DND-41 (cell line): ENCODE measurements around the gene CANT1.

Experiments used
- ATAC-seq: fragments of 200-7000 bp; cut with Tn5 transposase; 3 replicates; pipeline ENCODE4 v1.9.1; 2021; ENCODE audit warnings: low read depth; ENCODE audit not compliant: insufficient read depth
- DNase-seq: peaks from one replicate; pipeline ENCODE4 v3.0.0-alpha.2; 2020
- H2AFZ ChIP-seq: 2 replicates; pipeline ENCODE4 v1.6.0; 2012; ENCODE audit warnings: low read depth, low read length
- H3K27ac ChIP-seq: 2 replicates; pipeline ENCODE4 v1.5.1; 2012; ENCODE audit warnings: low read length, inconsistent platforms
- H3K27me3 ChIP-seq: fragments of 200-600 bp; sonication (generic); 2 replicates; pipeline ENCODE4 v1.6.0; 2012; ENCODE audit warnings: low read length, mild to moderate bottlenecking, inconsistent platforms; ENCODE audit not compliant: insufficient read depth, poor library complexity
- H3K36me3 ChIP-seq: 2 replicates; pipeline ENCODE4 v1.5.1; 2012; ENCODE audit warnings: low read length, inconsistent platforms; ENCODE audit not compliant: insufficient read depth
- H3K4me1 ChIP-seq: 2 replicates; pipeline ENCODE4 v1.5.1; 2012; ENCODE audit warnings: mild to moderate bottlenecking, low read length; ENCODE audit not compliant: insufficient read depth
- H3K4me2 ChIP-seq: 2 replicates; pipeline ENCODE4 v1.6.0; 2012; ENCODE audit warnings: mild to moderate bottlenecking, moderate library complexity, low read length, inconsistent platforms; ENCODE audit not compliant: insufficient read depth
- H3K4me3 ChIP-seq, 2 experiments: fragments of 200-600 bp in 1 of 2; shearing (Covaris generic) in 1 of 2; 2 replicates each; pipeline ENCODE4 v1.5.1; 2012 to 2016; ENCODE audit warnings: inconsistent platforms in 2 of 2, low read length in 2 of 2, mild to moderate bottlenecking in 2 of 2, low read depth in 1 of 2, moderate library complexity in 1 of 2
- H3K79me2 ChIP-seq: 2 replicates; pipeline ENCODE4 v1.6.0; 2012; ENCODE audit warnings: low read length, inconsistent platforms; ENCODE audit not compliant: insufficient read depth
- H3K9ac ChIP-seq: 2 replicates; pipeline ENCODE4 v1.6.0; 2012; ENCODE audit warnings: low read depth, mild to moderate bottlenecking, inconsistent platforms, low read length, moderate library complexity
- H3K9me3 ChIP-seq: 2 replicates; pipeline ENCODE4 v1.5.1; 2012; ENCODE audit warnings: low read length, moderate library complexity, mild to moderate bottlenecking, inconsistent platforms; ENCODE audit not compliant: insufficient read depth, severe bottlenecking
- H4K20me1 ChIP-seq: 2 replicates; pipeline ENCODE4 v1.6.0; 2012; ENCODE audit warnings: low read length; ENCODE audit not compliant: insufficient read depth
- EZH2 ChIP-seq: IDR thresholded peaks from 3 replicates; pipeline ENCODE4 v1.6.1; 2012; ENCODE audit warnings: borderline replicate concordance, low read depth, mild to moderate bottlenecking, moderate library complexity, low read length, inconsistent platforms; ENCODE audit not compliant: severe bottlenecking
- TF ChIP-seq, protein P1 (sequence below): IDR thresholded peaks from 2 replicates; pipeline ENCODE4 v1.5.1; 2012; ENCODE audit warnings: borderline replicate concordance, low read length, moderate library complexity, mild to moderate bottlenecking; ENCODE audit not compliant: poor library complexity, severe bottlenecking; ENCODE audit errors: extremely low read depth

The CANT1 gene

GRCh38 chr17:78972507-78973105 is 37.0 kb downstream of the CANT1 start:
- H3K9ac ChIP-seq = no peak overlapping the region
- H3K27ac ChIP-seq = no peak overlapping the region
- peaks cover 88% of the 10 kb centered on the region for H3K36me3 ChIP-seq
- no peak for DNase-seq
- peaks cover 18% of the 10 kb centered on the region for H3K79me2 ChIP-seq
- TF ChIP-seq, protein P1, sequence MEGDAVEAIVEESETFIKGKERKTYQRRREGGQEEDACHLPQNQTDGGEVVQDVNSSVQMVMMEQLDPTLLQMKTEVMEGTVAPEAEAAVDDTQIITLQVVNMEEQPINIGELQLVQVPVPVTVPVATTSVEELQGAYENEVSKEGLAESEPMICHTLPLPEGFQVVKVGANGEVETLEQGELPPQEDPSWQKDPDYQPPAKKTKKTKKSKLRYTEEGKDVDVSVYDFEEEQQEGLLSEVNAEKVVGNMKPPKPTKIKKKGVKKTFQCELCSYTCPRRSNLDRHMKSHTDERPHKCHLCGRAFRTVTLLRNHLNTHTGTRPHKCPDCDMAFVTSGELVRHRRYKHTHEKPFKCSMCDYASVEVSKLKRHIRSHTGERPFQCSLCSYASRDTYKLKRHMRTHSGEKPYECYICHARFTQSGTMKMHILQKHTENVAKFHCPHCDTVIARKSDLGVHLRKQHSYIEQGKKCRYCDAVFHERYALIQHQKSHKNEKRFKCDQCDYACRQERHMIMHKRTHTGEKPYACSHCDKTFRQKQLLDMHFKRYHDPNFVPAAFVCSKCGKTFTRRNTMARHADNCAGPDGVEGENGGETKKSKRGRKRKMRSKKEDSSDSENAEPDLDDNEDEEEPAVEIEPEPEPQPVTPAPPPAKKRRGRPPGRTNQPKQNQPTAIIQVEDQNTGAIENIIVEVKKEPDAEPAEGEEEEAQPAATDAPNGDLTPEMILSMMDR = no peak
- no peak for TF ChIP-seq EZH2
- peaks cover 13% of the 10 kb centered on the region for H3K4me1 ChIP-seq
- H3K4me3 ChIP-seq = no peak overlapping the region
- ATAC-seq = peak; percentile 4; the same call in 1 of the 3 replicates
- no peaks in the 10 kb centered on the region for H3K9me3 ChIP-seq
- peaks cover 39% of the 10 kb centered on the region for H4K20me1 ChIP-seq
- no peaks in the 10 kb centered on the region for H3K27me3 ChIP-seq
- H2AFZ ChIP-seq = no peak overlapping the region
- no peak overlapping the region for H3K4me2 ChIP-seq

- TF ChIP-seq, protein P1 = no peak
- TF ChIP-seq EZH2 = no peak
- no peak overlapping the region for H2AFZ ChIP-seq
- DNase-seq (no peak), ATAC-seq (0 out of 3 replicates have a peak, but pooled peaks have one; percentile 7)
- H3K4me2 ChIP-seq = no peak overlapping the region
- no peak overlapping the region for H3K27ac ChIP-seq
- no peaks in the 10 kb centered on the region for H3K27me3 ChIP-seq
- H3K4me1 ChIP-seq = peaks cover 6% of the 10 kb centered on the region
- H3K36me3 ChIP-seq = peaks cover 88% of the 10 kb centered on the region
- no peak overlapping the region for H3K9ac ChIP-seq
- no peaks in the 10 kb centered on the region for H3K9me3 ChIP-seq
- H3K79me2 ChIP-seq = peaks cover 12% of the 10 kb centered on the region
- H4K20me1 ChIP-seq = peaks cover 41% of the 10 kb centered on the region
- no peak overlapping the region for H3K4me3 ChIP-seq
Measured at GRCh38 chr17:78971756-78972506, 37.6 kb downstream of the CANT1 start.

DNA sequence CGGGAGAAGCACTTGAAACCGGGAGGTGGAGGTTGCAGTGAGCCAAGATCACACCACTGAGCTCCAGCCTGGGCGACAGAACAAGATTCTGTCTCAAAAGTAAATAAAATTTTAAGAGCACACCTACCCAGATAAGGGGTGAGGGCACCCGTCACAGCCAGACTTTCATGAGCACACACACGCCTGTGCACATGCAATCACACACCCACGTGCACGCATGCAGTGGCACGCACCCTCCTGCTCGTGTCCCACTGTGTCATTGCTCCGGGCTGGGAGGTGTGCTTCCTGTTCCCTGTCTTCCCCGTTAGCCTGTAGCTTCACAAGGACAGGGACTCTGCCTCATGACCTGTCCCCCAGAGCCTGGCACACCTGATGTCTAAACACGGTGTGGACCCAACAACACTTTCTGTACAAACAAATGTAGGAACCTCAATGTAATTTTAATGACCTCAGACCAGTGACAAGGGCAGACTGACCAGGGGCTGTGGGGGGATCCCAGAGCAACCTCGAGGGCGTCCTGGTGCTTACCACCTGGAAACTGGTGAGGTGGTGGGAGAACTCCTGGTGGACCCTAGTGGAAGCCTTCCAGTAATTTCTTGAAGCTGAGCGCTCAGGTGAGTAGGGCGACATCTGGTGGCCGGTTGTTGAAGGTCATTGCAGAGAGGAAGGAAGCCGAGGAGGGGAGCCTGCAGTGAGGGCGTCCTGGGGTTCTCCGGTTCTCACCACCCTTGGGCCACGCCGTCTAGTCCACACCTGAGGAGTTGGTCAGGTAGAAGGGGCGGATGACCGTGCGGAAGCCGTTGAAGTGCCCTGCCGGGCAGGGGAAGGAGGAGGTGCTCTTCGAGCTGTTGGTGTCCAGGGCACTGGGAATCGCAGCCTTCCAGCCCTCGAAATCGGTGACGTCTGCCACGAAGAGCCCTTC is 38.5 kb downstream of the CANT1 start:
- peaks cover 3% of the 10 kb centered on the region; the same call in 1 of the 2 replicates for H3K4me1 ChIP-seq
- peak overlapping the region; percentile 1; the same call in 1 of the 2 replicates for H3K4me2 ChIP-seq
- no peak overlapping the region for H3K9ac ChIP-seq
- H4K20me1 ChIP-seq = peaks cover 43% of the 10 kb centered on the region
- no peak overlapping the region for H2AFZ ChIP-seq
- DNase-seq (peak; percentile 74), ATAC-seq (peak; percentile 71)
- H3K9me3 ChIP-seq = no peaks in the 10 kb centered on the region
- peaks cover 80% of the 10 kb centered on the region for H3K36me3 ChIP-seq
- TF ChIP-seq, protein P1 = peak; percentile 91
- no peak for TF ChIP-seq EZH2
- H3K27me3 ChIP-seq = no peaks in the 10 kb centered on the region
- peaks cover 4% of the 10 kb centered on the region for H3K79me2 ChIP-seq
- H3K27ac ChIP-seq = no peak overlapping the region
- H3K4me3 ChIP-seq = no peak overlapping the region
